ENCODE data around the gene ROBO4.

The ROBO4 gene

DNA sequence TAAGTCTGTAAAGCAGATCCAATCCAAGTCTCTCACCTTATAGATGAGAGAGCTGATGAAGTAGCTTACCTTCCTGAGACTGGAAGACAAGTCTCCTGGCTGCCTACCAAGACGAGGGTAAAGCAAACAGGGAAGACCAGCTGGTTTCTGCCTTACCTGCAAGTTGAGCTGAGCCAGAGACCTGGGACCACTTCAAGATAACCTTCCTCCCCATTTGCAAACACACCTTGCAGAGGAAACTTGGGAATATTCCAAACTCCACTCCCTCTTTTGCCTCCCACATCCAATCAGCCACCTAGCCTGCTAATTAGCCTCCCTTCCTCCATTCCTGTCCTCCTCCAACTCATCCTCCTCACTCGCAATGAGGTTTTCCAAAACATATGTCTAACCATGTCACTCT is 55.8 kb downstream of the ROBO4 start:
- FAIRE-seq, result no peak
- DNase-seq (ENCODE audit: insufficient read length, low spot score), result no peak
- TF ChIP-seq, protein P1, sequence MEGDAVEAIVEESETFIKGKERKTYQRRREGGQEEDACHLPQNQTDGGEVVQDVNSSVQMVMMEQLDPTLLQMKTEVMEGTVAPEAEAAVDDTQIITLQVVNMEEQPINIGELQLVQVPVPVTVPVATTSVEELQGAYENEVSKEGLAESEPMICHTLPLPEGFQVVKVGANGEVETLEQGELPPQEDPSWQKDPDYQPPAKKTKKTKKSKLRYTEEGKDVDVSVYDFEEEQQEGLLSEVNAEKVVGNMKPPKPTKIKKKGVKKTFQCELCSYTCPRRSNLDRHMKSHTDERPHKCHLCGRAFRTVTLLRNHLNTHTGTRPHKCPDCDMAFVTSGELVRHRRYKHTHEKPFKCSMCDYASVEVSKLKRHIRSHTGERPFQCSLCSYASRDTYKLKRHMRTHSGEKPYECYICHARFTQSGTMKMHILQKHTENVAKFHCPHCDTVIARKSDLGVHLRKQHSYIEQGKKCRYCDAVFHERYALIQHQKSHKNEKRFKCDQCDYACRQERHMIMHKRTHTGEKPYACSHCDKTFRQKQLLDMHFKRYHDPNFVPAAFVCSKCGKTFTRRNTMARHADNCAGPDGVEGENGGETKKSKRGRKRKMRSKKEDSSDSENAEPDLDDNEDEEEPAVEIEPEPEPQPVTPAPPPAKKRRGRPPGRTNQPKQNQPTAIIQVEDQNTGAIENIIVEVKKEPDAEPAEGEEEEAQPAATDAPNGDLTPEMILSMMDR (IDR thresholded peaks at IDR 0.05; ENCODE audit: insufficient read depth, missing control alignments), result no peak

- FAIRE-seq (no peak), DNase-seq (ENCODE audit: insufficient read length, low spot score) (no peak)
- TF ChIP-seq, protein P1 (IDR thresholded peaks at IDR 0.05; ENCODE audit: insufficient read depth, missing control alignments), result no peak
These were observed 56.5 kb downstream of the ROBO4 start for GRCh38 chr11:124841201-124841600.

- FAIRE-seq (no peak), DNase-seq (ENCODE audit: insufficient read length, low spot score) (no peak)
- TF ChIP-seq, protein P1 (IDR thresholded peaks at IDR 0.05; ENCODE audit: insufficient read depth, missing control alignments), result no peak
These were observed 57.0 kb downstream of the ROBO4 start for GRCh38 chr11:124840666-124841065.

DNA sequence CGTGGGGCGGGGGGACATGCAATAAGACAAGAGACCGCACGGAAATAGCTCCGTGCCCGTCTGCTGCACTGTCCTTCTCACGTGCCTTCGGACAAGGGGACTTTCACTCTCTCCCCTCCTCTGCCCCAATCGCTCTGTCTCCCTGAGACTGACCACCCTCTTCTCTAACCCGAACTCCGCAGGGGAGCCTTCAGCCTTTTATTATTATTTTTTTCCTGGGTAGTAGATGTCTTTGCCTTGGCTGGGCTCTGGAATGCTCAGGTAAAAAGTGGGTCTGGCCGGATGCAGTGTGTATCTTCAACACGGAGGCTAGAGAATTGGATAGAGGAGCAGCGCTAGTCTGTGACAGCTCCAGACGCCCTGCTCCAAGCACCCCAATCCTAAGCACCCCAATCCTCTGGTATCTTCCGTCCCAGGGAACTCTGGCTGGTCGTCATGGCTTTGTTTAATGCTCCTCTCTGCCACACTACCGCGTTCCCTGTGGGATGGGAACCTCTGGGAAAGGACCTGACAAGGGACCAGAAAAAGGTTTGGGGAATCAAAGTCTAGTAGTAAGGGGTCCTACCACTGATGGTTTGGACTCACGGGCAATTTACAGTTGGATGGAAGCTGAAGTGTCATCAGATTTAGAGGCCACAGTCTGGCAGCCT is 57.6 kb downstream of the ROBO4 start:
- no peak for DNase-seq (ENCODE audit: insufficient read length, low spot score)
- FAIRE-seq, result no peak
- TF ChIP-seq, protein P1 (IDR thresholded peaks at IDR 0.05; ENCODE audit: insufficient read depth, missing control alignments), result no peak

GRCh38 chr11:124839128-124839971 is 58.3 kb downstream of the ROBO4 start:
- TF ChIP-seq, protein P1 (IDR thresholded peaks at IDR 0.05; ENCODE audit: insufficient read depth, missing control alignments), result no peak
- no peak for DNase-seq (ENCODE audit: insufficient read length, low spot score)
- FAIRE-seq, result no peak

DNA sequence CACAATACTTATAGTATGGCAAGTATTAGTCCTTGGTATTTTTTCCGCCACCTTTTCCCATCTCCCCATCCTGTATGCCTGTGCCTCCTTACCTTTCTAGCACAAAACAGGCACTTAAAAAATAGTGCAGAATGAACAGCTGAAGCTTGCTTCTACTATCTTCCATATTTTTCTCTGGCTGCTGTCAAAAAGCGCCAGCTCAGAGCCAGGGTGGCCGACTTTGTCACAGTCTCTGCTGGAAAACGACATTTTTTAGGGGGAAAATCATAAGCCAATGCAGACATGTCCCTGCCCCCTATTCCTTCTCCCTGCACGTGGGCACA is 58.9 kb downstream of the ROBO4 start:
- no peak for FAIRE-seq
- no peak for DNase-seq (ENCODE audit: insufficient read length, low spot score)
- TF ChIP-seq, protein P1 (IDR thresholded peaks at IDR 0.05; ENCODE audit: insufficient read depth, missing control alignments), result no peak

DNA sequence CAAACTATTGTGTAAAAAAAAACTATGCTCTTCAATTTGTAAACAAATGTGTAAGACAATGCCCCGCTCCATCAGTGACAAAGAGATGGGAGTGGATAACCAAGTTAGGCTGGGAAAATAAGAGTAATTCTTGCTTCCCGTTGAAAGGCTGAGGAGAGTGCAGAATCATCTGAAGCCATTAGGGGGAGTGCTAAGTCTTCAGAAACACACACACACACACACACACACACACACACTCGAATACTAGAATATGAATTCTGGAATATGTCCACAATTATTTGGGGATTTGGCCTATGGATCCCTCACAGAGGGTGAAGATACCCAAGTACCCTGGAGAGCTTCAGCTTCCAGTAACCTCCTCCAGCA is 60.2 kb downstream of the ROBO4 start:
- FAIRE-seq (no peak), DNase-seq (ENCODE audit: insufficient read length, low spot score) (peak; percentile 39)
- TF ChIP-seq, protein P1 (IDR thresholded peaks at IDR 0.05; ENCODE audit: insufficient read depth, missing control alignments), result peak; percentile 69

Measured in D721Med (cell line).